Sciatic nerve (tissue), 1 donor: ENCODE results near the gene RBM4. TPM values are rescaled to one million over a fixed set of nuclear protein-coding genes. Genes with fewer than 3 reads are reported as not detected.

Experiments used
- total RNA-seq: library from RNA; stranded (reverse); fragmentation: NEBNext Ultra II Directional; extraction: Animal tissue kit (Norgen Biotek cat#: 25700); gene quantifications from one replicate; pipeline ENCODE4 v1.2.1, GENCODE V29; 2021
- donor health status: DM: no; HTN: no; CAD: no.

Gene RBM4
- total RNA-seq, 1 donor from 2014 or later: 88.6 TPM

Other genes with a start within 250 kb of the RBM4 start
- gene NPAS4, start 217.7 kb upstream of the RBM4 start, total RNA-seq: not detected
- 25.1 TPM for gene MRPL11, start 199.9 kb upstream of the RBM4 start, total RNA-seq
- gene PELI3, start 171.8 kb upstream of the RBM4 start, total RNA-seq: 14.8 TPM
- 12.4 TPM for gene DPP3, start 158.3 kb upstream of the RBM4 start, total RNA-seq
- gene BBS1, start 128.1 kb upstream of the RBM4 start, total RNA-seq: 47.6 TPM
- gene ZDHHC24, start 92.7 kb upstream of the RBM4 start, total RNA-seq: 10.4 TPM
- gene ACTN3, start 91.8 kb upstream of the RBM4 start, total RNA-seq: 0.71 TPM
- gene CTSF, start 70.1 kb upstream of the RBM4 start, total RNA-seq: 122 TPM
- 0.22 TPM for gene CCDC87, start 45.6 kb upstream of the RBM4 start, total RNA-seq
- gene CCS, start 45.5 kb upstream of the RBM4 start, total RNA-seq: 48.8 TPM
- gene RBM14, start 22.1 kb upstream of the RBM4 start, total RNA-seq: 61.1 TPM
- 23.7 TPM for gene RBM4B, start 39.2 kb downstream of the RBM4 start, total RNA-seq
- gene SPTBN2, start 90.5 kb downstream of the RBM4 start, total RNA-seq: 6.6 TPM
- 16.6 TPM for gene RCE1, start 204.7 kb downstream of the RBM4 start, total RNA-seq
- 14.5 TPM for gene LRFN4, start 218.4 kb downstream of the RBM4 start, total RNA-seq